DMS153 (cell line): Measurements from ENCODE around the gene PTCD2.

Source experiments
- DNase-seq: peaks from one replicate; lab custom pipeline; 2025; lab: John Stamatoyannopoulos, UW

The PTCD2 gene

DNA sequence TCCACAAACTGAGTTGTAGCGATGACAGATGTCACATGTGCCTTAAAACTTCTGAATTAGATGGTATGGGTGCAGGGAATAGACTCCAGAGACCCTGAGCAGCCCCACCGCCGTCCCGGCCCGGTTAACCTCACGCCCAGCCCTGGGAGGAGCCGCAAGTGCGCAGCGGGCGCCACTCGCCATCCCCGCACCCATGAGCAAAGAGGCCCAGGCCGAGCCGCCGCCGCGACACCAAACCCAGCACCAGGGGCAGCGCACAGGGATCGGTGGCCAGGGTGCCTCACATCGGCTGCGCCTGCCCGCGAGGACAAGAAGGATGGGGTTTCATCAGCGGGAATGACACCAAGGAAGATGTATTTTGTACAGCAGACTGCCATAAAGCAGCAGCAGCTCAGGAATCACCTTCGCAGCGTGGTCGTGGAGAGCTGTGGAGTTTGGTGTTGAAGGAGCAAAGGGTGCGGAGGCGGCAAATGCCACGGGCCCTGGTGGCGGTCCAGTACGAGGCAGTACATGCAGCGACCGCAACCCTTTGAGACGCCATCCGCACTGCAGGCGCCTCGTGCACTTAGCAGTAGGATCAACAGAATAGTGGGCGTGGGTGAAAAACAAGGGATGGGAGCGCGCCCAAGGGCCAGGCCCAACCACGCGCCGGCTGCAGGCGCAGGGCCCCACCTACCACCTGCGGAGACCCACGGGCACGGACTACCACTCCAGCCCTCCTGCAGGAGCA is 97.3 kb downstream of the PTCD2 start:
- no peak for DNase-seq
